ENCODE results near the gene UBAP2L.

GRCh38 chr1:154191990-154192461, 28.7 kb upstream of the UBAP2L start, which contains the start of gene TPM3:
- TF ChIP-seq CTCF (optimal IDR thresholded peaks at IDR 0.05 in 1 of 3, IDR thresholded peaks at IDR 0.05 in 1 of 3, conservative IDR thresholded peaks at IDR 0.05 in 1 of 3; ENCODE audit: extremely low read depth in 1 of 3, insufficient read depth in 2 of 3, low read length in 3 of 3) = no peak
- no peak for TF ChIP-seq EZH2 (IDR thresholded peaks at IDR 0.05; ENCODE audit: low read length)

All from keratinocyte (primary cell).